B cell (primary cell): Measurements from ENCODE around the gene SLC9A3. TPM values are rescaled to one million over a fixed set of nuclear protein-coding genes. Genes with fewer than 3 reads are reported as not detected.

Source experiments
- ATAC-seq: fragments of 200-7000 bp; cut with Tn5 transposase; one replicate; pipeline ENCODE4 v1.10.0; 2021; ENCODE audit warnings: low read depth, mild to moderate bottlenecking, moderate number of reproducible peaks, moderate library complexity
- CTCF ChIA-PET: fragments of 350-600 bp; sonication (Branson Sonifier 250); formaldehyde crosslinking; loops from one replicate; lab custom pipeline; 2021; ENCODE audit warnings: antibody characterized with exemption, inconsistent platforms; lab: Charles Lee
- POLR2A ChIA-PET: fragments of 350-600 bp; sonication (Branson Sonifier 250); formaldehyde crosslinking; loops from one replicate; lab custom pipeline; 2021; ENCODE audit warnings: antibody characterized with exemption; lab: Charles Lee
- DNase-seq: peaks from one replicate; pipeline ENCODE4 v3.0.0; 2013
- H2AFZ ChIP-seq: 2 replicates; pipeline ENCODE4 v1.6.1; 2012; ENCODE audit warnings: mild to moderate bottlenecking, low read depth, low read length; ENCODE audit not compliant: insufficient read depth, poor library complexity, severe bottlenecking
- H3K27ac ChIP-seq, 2 donors: 1 replicate in 1 of 2; 2 replicates in 1 of 2; pipeline ENCODE4 v1.5.1; 2012 to 2013; ENCODE audit warnings: low read length in 2 of 2, mild to moderate bottlenecking in 2 of 2, moderate library complexity in 1 of 2
- H3K27me3 ChIP-seq, 4 experiments: fragments of 200-600 bp in 1 of 4; sonication (generic) in 1 of 4; replicated peaks in 1 of 4; 1 replicate in 2 of 4; 2 replicates in 2 of 4; pipeline versions ENCODE4 v1.6.1 to v1.7.0; 2013 to 2016; ENCODE audit warnings: low read length in 3 of 4, mild to moderate bottlenecking in 2 of 4, mixed read lengths in 1 of 4, moderate library complexity in 1 of 4; ENCODE audit not compliant: insufficient read depth in 4 of 4, control insufficient read depth in 3 of 4; ENCODE audit errors: control extremely low read depth in 1 of 4
- H3K36me3 ChIP-seq, 2 experiments: replicated peaks in 1 of 2; 1 replicate in 1 of 2; 2 replicates in 1 of 2; pipeline versions ENCODE4 v1.6.1 to v1.7.1; 2013; ENCODE audit warnings: low read length in 1 of 2; ENCODE audit not compliant: insufficient read depth in 2 of 2, control insufficient read depth in 1 of 2; ENCODE audit errors: control extremely low read depth in 1 of 2, extremely low read depth in 1 of 2
- H3K4me1 ChIP-seq, 2 donors: fragments of 200-600 bp in 1 of 2; sonication (generic) in 1 of 2; 1 replicate in 1 of 2; 2 replicates in 1 of 2; pipeline versions ENCODE4 v1.5.1 to v1.6.1; 2013 to 2017; ENCODE audit warnings: low read length in 2 of 2; ENCODE audit not compliant: control insufficient read depth in 2 of 2, insufficient read depth in 2 of 2
- H3K4me2 ChIP-seq: replicated peaks from 2 replicates; pipeline ENCODE3; 2012; ENCODE audit warnings: mild to moderate bottlenecking, low read depth, low read length; ENCODE audit not compliant: poor library complexity, severe bottlenecking
- H3K4me3 ChIP-seq, 5 experiments: fragments of 200-600 bp in 1 of 5; sonication (generic) in 1 of 5; 1 replicate in 3 of 5; 2 replicates in 2 of 5; pipeline versions ENCODE4 v1.5.1 to v1.7.0; 2011 to 2016; ENCODE audit warnings: low read length in 4 of 5, mild to moderate bottlenecking in 4 of 5, low read depth in 2 of 5, control low read depth in 1 of 5, moderate library complexity in 1 of 5; ENCODE audit not compliant: insufficient read depth in 1 of 5; ENCODE audit errors: control extremely low read depth in 1 of 5, extremely low read depth in 1 of 5
- H3K79me2 ChIP-seq: fragments of 200-600 bp; sonication (generic); one replicate; pipeline ENCODE4 v1.6.0; 2016; ENCODE audit warnings: low read length; ENCODE audit not compliant: control insufficient read depth, insufficient read depth
- H3K9ac ChIP-seq: fragments of 200-600 bp; sonication (generic); 2 replicates; pipeline ENCODE4 v1.6.1; 2017; ENCODE audit warnings: mild to moderate bottlenecking, low read length, moderate library complexity
- H3K9me3 ChIP-seq, 3 donors: one replicate each; pipeline versions ENCODE4 v1.6.1 to v1.7.1; 2013; ENCODE audit warnings: low read length in 2 of 3; ENCODE audit not compliant: control insufficient read depth in 2 of 3, insufficient read depth in 1 of 3; ENCODE audit errors: control extremely low read depth in 1 of 3
- H4K20me1 ChIP-seq: 2 replicates; pipeline ENCODE4 v1.6.0; 2012; ENCODE audit warnings: mild to moderate bottlenecking, low read length; ENCODE audit not compliant: insufficient read depth, control insufficient read depth, poor library complexity, severe bottlenecking
- H3K27ac Mint-ChIP-seq: one replicate; pipeline ENCODE4 v1.8.0; 2021; ENCODE audit warnings: mixed read lengths
- H3K27me3 Mint-ChIP-seq: one replicate; pipeline ENCODE4 v1.8.0; 2021; ENCODE audit warnings: mixed read lengths
- H3K4me1 Mint-ChIP-seq: one replicate; pipeline ENCODE4 v1.8.0; 2021; ENCODE audit warnings: mixed read lengths
- H3K4me3 Mint-ChIP-seq: one replicate; pipeline ENCODE4 v1.8.0; 2021; ENCODE audit warnings: mixed read lengths
- H3K9me3 Mint-ChIP-seq: one replicate; pipeline ENCODE4 v1.8.0; 2022; ENCODE audit warnings: mixed read lengths; ENCODE audit not compliant: insufficient read depth
- CTCF ChIP-seq: fragments of 200-600 bp; IDR thresholded peaks from one replicate; pipeline ENCODE4 v1.8.0; 2022; ENCODE audit warnings: antibody characterized with exemption, mild to moderate bottlenecking
- EZH2 ChIP-seq: IDR thresholded peaks from 2 replicates; pipeline ENCODE4 v1.6.1; 2012; ENCODE audit warnings: borderline replicate concordance, low read depth, mild to moderate bottlenecking, moderate library complexity, low read length; ENCODE audit not compliant: insufficient read depth, poor library complexity, severe bottlenecking
- WGBS: methylation state at CpG from one replicate; pipeline ENCODE4 v1.1.5; 2013; ENCODE audit warnings: missing lambda C conversion rate; ENCODE audit not compliant: insufficient coverage; 5-methylcytosine and 5-hydroxymethylcytosine counted together
- intact Hi-C: fragments of 100-400 bp; cut with micrococcal nuclease; formaldehyde crosslinking; loops from one replicate; pipeline ENCODE4 v1.10.0; 2022
- polyA plus RNA-seq: library from polyadenylated mRNA; depleted of rRNA; stranded (reverse); fragments of >200 nt; gene quantifications from 2 replicates; pipeline ENCODE4 v1.2.3, GENCODE V29; 2012
- total RNA-seq, 2 donors: library from RNA; stranded (reverse); fragments of 120-200 nt in 1 of 2; gene quantifications; 1 replicate in 1 of 2; 2 replicates in 1 of 2; pipeline versions ENCODE4 v1.2.3 to v1.2.4, GENCODE V29; 2013 to 2022

SLC9A3 gene
- total and polyA plus RNA-seq, 2 donors (not counting 1 experiment from before 2014, with no cell fraction given): 0.84 to 2.0 TPM

DNA sequence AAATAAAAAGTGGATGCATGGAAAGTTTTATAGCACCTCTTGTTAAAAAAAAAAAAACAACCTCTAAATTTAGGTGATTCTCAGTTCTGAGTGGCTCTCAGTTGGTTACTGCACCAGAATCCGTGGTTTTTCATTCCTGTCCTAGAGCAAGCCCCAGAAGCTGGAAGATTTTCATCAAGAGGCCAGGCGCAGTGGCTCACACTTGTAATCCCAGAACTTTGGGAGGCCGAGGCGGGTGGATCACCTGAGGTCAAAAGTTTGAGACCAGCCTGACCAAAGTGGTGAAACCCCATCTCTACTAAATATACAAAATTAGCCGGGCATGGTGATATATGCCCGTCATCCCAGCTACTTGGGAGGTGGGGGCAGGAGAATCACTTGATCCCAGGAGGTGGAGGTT, 27.2 kb upstream of the SLC9A3 start:
- peaks cover 29% of the 10 kb centered on the region for H3K27me3 Mint-ChIP-seq
- 50% methylated on average over 1 of the region's 6 CpGs for WGBS
- H3K27me3 ChIP-seq: peaks cover 0 to 31% (median 17%) of the 10 kb centered on the region in 4 experiments
- H3K9me3 ChIP-seq: peaks cover 0 to 36% (median 3%) of the 10 kb centered on the region in 3 donors
- peaks cover 3 to 9% of the 10 kb centered on the region in 2 donors for H3K4me1 ChIP-seq
- no peaks in the 10 kb centered on the region for H3K79me2 ChIP-seq
- ATAC-seq: no peak
- peaks cover 6% of the 10 kb centered on the region for H3K4me1 Mint-ChIP-seq
- no peak overlapping the region for H3K4me3 Mint-ChIP-seq
- H3K36me3 ChIP-seq: no peaks in the 10 kb centered on the region
- H2AFZ ChIP-seq: no peak overlapping the region
- H3K27ac ChIP-seq: no peak overlapping the region
- no peaks in the 10 kb centered on the region for H4K20me1 ChIP-seq
- no peak overlapping the region for H3K9ac ChIP-seq
- DNase-seq: no peak
- H3K9me3 Mint-ChIP-seq: no peaks in the 10 kb centered on the region
- no peak overlapping the region for H3K4me2 ChIP-seq
- ChIA-PET POLR2A (no interaction called here), CTCF (interaction anchor here (0.7 kb wide), 1 partner anchor 352 kb away, joined by 3 read pairs; no protein-coding TSS in a partner anchor)
- intact Hi-C loops: no loop called here
- TF ChIP-seq EZH2 (no peak), CTCF (no peak)
- H3K27ac Mint-ChIP-seq: no peak overlapping the region
- H3K4me3 ChIP-seq: no peak overlapping the region

DNA sequence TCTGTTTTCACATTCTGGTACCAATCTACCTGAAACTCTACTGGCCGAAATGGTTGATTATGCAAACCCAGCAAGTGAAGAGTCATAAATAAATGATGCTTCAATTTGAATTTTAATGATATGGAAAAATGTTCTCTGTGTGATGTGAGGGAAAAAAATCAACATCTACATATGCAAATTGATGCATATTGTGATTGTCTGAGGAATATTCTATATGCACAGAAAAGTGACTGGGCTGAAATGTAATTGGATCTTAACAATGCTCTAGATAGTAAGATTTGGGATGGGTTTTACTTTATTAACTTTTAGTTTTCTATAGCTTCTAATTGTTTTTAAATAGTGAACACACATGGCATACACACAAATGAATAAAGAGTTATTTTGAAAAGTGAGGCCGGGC, 25.0 kb upstream of the SLC9A3 start:
- no peak overlapping the region for H3K9ac ChIP-seq
- H3K36me3 ChIP-seq: no peaks in the 10 kb centered on the region
- intact Hi-C loops: no loop called here
- Mint-ChIP-seq H3K27ac (no peak overlapping the region), H3K27me3 (peaks cover 29% of the 10 kb centered on the region), H3K4me1 (peaks cover 13% of the 10 kb centered on the region), H3K9me3 (no peaks in the 10 kb centered on the region), H3K4me3 (no peak overlapping the region)
- no peak for DNase-seq
- POLR2A ChIA-PET: no interaction called here
- H3K27me3 ChIP-seq: peaks cover 0 to 45% (median 23%) of the 10 kb centered on the region in 4 experiments
- H3K4me2 ChIP-seq: no peak overlapping the region
- H3K4me1 ChIP-seq: peaks cover 17 to 18% of the 10 kb centered on the region in 2 donors
- no peak overlapping the region for H3K27ac ChIP-seq
- CTCF ChIA-PET: no interaction called here
- no CpG with 5 or more reads among the region's 2 CpGs for WGBS
- TF ChIP-seq CTCF (no peak), EZH2 (no peak)
- no peak overlapping the region for H2AFZ ChIP-seq
- no peaks in the 10 kb centered on the region for H3K79me2 ChIP-seq
- H4K20me1 ChIP-seq: no peaks in the 10 kb centered on the region
- peaks cover 0 to 46% (median 15%) of the 10 kb centered on the region in 3 donors for H3K9me3 ChIP-seq
- no peak overlapping the region for H3K4me3 ChIP-seq
- ATAC-seq: no peak
